ENCODE data around the gene SAMD13. TPM values are rescaled to one million over a fixed set of nuclear protein-coding genes. Genes with fewer than 3 reads are reported as not detected.

Gene SAMD13
- total RNA-seq, 1 donor from 2014 or later = 1.6 TPM

DNA sequence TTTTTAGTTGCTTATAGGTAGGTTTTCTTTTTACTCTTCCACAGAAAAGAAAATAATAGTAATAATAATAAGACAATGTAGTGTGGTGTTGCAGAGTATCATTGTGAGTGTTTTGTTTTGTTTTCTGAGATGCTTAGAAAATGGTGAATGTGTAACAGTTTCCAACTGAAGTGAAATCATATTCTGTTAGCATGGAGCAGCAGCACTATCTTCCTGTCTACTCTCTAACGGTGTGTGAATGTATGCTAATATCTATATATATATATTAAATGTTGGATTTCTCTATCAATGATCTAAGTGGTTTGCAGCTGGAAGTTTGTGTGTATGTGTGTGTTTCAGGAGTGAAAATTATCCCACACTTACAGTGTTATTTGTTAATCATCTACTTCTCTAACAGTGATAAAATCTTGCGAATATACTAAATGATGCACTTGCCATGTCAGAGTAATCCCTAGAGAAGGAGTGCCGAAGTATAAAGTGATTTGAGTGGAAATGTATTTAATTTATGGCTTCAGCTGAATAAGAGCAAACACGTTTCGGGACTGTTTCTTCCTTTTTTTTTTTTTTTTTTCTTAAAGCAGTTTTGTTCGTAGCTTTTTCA, 377 bp downstream of the SAMD13 start:
- Histone ChIP-seq H3K36me3 (no peaks in the 10 kb centered on the region), H3K27me3 (no peaks in the 10 kb centered on the region), H3K4me1 (peaks cover 34% of the 10 kb centered on the region), H3K9me3 (no peaks in the 10 kb centered on the region), H3K27ac (peak overlapping the region; percentile 38), H3K4me3 (peak overlapping the region; percentile 39)
- ATAC-seq (no peak), DNase-seq (no peak)
- intact Hi-C loops (cut with DNase I) = no loop called here
- TF ChIP-seq, protein P1, sequence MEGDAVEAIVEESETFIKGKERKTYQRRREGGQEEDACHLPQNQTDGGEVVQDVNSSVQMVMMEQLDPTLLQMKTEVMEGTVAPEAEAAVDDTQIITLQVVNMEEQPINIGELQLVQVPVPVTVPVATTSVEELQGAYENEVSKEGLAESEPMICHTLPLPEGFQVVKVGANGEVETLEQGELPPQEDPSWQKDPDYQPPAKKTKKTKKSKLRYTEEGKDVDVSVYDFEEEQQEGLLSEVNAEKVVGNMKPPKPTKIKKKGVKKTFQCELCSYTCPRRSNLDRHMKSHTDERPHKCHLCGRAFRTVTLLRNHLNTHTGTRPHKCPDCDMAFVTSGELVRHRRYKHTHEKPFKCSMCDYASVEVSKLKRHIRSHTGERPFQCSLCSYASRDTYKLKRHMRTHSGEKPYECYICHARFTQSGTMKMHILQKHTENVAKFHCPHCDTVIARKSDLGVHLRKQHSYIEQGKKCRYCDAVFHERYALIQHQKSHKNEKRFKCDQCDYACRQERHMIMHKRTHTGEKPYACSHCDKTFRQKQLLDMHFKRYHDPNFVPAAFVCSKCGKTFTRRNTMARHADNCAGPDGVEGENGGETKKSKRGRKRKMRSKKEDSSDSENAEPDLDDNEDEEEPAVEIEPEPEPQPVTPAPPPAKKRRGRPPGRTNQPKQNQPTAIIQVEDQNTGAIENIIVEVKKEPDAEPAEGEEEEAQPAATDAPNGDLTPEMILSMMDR (IDR thresholded peaks at IDR 0.05) = no peak

GRCh38 chr1:84303314-84303830, 1.9 kb downstream of the SAMD13 start:
- TF ChIP-seq, protein P1 (IDR thresholded peaks at IDR 0.05) = no peak
- no peaks in the 10 kb centered on the region for H3K36me3 ChIP-seq
- H3K4me3 ChIP-seq = peak overlapping the region; percentile 39
- DNase-seq = no peak
- no peaks in the 10 kb centered on the region for H3K9me3 ChIP-seq
- H3K4me1 ChIP-seq = peaks cover 34% of the 10 kb centered on the region
- no peak for ATAC-seq
- H3K27me3 ChIP-seq = no peaks in the 10 kb centered on the region
- intact Hi-C loops (cut with DNase I) = no loop called here
- peak overlapping the region; percentile 70 for H3K27ac ChIP-seq

DNA sequence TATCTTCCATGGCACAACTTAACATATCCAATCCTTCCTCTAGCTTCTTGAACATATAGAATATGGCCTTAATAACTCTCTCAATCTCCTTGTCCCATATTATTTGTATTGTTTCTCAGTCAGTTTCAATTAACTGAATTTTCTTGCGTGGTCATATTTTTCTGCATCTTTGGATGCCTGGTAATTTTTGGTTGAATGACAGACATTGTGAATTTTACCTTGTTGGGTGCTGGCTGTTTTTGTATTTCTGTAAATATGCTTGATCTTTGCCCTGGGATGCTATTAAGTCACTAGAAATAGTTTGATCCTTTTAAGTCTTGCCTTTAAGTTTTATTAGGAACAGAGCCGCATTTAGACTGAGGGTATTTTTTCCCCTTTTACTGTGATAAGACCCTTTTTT, 5.9 kb downstream of the SAMD13 start:
- H3K27me3 ChIP-seq = no peaks in the 10 kb centered on the region
- TF ChIP-seq, protein P1 (IDR thresholded peaks at IDR 0.05) = no peak
- intact Hi-C loops (cut with DNase I) = no loop called here
- H3K4me1 ChIP-seq = peaks cover 12% of the 10 kb centered on the region
- ATAC-seq (no peak), DNase-seq (no peak)
- H3K36me3 ChIP-seq = no peaks in the 10 kb centered on the region
- no peak overlapping the region for H3K27ac ChIP-seq
- no peak overlapping the region for H3K4me3 ChIP-seq
- H3K9me3 ChIP-seq = no peaks in the 10 kb centered on the region

DNA sequence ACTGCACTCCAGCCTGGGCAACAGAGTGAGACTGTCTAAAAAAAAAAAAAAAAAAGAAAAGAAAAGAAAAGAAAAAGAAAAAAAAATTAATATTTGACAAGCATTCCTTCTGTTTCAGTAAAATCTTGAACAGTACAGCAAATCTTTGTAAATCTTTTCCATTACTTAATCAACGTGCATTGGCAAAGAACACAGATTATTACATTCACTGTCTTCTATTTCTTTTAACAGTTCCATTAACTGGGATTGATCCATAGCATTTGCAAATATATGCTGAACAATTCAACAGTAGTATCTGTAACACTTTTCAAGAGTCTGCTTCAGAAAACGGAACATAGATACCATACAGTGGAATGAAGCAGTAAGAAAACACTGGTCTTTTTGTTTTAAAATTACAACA, 9.8 kb downstream of the SAMD13 start:
- intact Hi-C loops (cut with DNase I) = no loop called here
- no peak overlapping the region for H3K27ac ChIP-seq
- ATAC-seq (no peak), DNase-seq (no peak)
- no peaks in the 10 kb centered on the region for H3K36me3 ChIP-seq
- no peaks in the 10 kb centered on the region for H3K9me3 ChIP-seq
- H3K27me3 ChIP-seq = no peaks in the 10 kb centered on the region
- TF ChIP-seq, protein P1 (IDR thresholded peaks at IDR 0.05) = no peak
- H3K4me1 ChIP-seq = no peaks in the 10 kb centered on the region
- no peak overlapping the region for H3K4me3 ChIP-seq

DNA sequence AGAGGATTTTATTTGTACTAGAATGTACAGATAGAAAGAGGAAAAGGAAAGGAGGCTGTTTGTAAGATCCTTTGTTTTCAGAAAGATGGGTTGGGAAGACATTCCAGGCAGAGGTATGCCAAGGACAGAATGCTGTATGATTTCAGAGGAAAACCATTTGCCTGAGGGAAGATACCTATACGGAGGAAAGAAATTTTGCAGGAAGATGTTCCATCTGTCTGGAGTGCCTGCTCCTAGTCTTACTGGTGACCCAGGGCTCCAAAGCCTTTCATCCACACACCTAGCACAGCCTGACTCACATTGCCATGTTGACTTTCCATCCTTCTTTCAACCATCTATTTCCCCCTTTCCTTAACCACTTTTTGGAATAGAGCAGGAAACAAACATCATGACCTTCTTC, 18.2 kb downstream of the SAMD13 start:
- Histone ChIP-seq H3K27me3 (no peaks in the 10 kb centered on the region), H3K27ac (no peak overlapping the region), H3K9me3 (no peaks in the 10 kb centered on the region), H3K36me3 (no peaks in the 10 kb centered on the region), H3K4me3 (no peak overlapping the region), H3K4me1 (no peaks in the 10 kb centered on the region)
- no peak for ATAC-seq
- TF ChIP-seq, protein P1 (IDR thresholded peaks at IDR 0.05) = no peak
- intact Hi-C loops (cut with DNase I) = no loop called here
- no peak for DNase-seq

- Histone ChIP-seq H3K36me3 (no peaks in the 10 kb centered on the region), H3K4me3 (no peak overlapping the region), H3K27me3 (no peaks in the 10 kb centered on the region), H3K9me3 (no peaks in the 10 kb centered on the region), H3K4me1 (no peaks in the 10 kb centered on the region), H3K27ac (no peak overlapping the region)
- intact Hi-C loops (cut with DNase I) = no loop called here
- ATAC-seq (no peak), DNase-seq (no peak)
- TF ChIP-seq, protein P1 (IDR thresholded peaks at IDR 0.05) = no peak
Measured at GRCh38 chr1:84327830-84328229, 26.3 kb downstream of the SAMD13 start.
